Stimulated activated effector memory CD8-positive, alpha-beta T cell treated with anti-CD3 and anti-CD28 coated beads, Interleukin-12 subunit alpha, Interleukin-12 subunit beta, amount 100 ng/mL, for 72 hours (primary cell): Measurements from ENCODE around the gene CST9L.
A peak's percentile ranks its signal among the peaks of the same experiment; 100 is the strongest.

Experiments used
- ATAC-seq: fragments of 150-1000 bp; cut with Tn5 transposase; 2 replicates; pipeline ENCODE4 v1.10.0; 2021
- DNase-seq, 2 donors: peaks; one replicate each; pipeline ENCODE4 v3.0.0; 2021 to 2022; ENCODE audit warnings: low spot score in 2 of 2
- H3K27ac Mint-ChIP-seq: one replicate; pipeline ENCODE4 v1.8.0; 2022; ENCODE audit warnings: mild to moderate bottlenecking, mixed read lengths
- H3K36me3 Mint-ChIP-seq: one replicate; pipeline ENCODE4 v1.8.0; 2022; ENCODE audit warnings: mild to moderate bottlenecking, mixed read lengths
- H3K4me1 Mint-ChIP-seq: one replicate; pipeline ENCODE4 v1.8.0; 2022; ENCODE audit warnings: mixed read lengths
- H3K4me3 Mint-ChIP-seq: one replicate; pipeline ENCODE4 v1.8.0; 2022; ENCODE audit warnings: mild to moderate bottlenecking, mixed read lengths
- H3K9me3 Mint-ChIP-seq: one replicate; pipeline ENCODE4 v1.8.0; 2022; ENCODE audit warnings: mixed read lengths

CST9L gene

DNA sequence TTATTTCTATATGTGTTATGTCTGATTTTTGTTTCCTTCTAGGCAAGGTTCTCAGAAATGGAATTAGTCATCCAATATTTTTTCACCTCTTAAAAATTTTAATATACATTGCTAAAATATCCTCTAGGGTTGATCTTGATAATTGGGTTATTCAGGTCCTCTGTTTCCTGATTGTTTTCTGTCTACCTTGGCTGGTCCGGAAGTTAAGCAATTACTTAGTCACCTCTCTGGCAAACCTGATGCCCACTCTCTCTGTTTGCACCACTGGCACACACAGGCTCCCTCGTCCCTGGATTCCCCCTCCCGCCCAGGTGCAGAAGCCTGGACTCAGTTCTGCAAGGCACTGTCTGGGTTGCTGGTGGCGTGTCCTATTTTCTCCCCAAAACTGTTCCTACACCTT is 27.7 kb downstream of the CST9L start:
- H3K36me3 Mint-ChIP-seq = no peaks in the 10 kb centered on the region
- DNase-seq = no peak
- no peaks in the 10 kb centered on the region for H3K4me1 Mint-ChIP-seq
- no peak overlapping the region for H3K27ac Mint-ChIP-seq
- H3K9me3 Mint-ChIP-seq = no peaks in the 10 kb centered on the region
- no peak overlapping the region for H3K4me3 Mint-ChIP-seq
- ATAC-seq = no peak

DNA sequence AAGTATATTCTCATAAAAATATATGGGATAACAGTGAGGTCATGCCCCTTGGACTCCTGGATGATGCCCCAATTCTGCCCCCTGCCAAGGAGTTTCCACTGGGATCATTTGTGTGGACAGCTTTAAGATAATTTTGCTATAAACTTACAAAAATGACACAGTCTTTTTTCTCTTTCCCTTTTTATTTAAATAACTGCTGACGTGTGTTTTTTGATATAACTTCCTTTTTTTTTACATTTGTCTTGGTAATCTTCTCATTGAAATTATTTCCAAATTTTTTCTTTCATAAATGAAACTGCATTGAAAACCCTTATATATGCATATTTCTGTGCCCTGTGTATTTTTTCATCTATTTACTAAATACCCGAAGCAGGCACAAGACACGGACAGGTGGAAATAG is 31.3 kb downstream of the CST9L start:
- ATAC-seq (no peak), DNase-seq (no peak)
- Mint-ChIP-seq H3K27ac (no peak overlapping the region), H3K9me3 (peaks cover 3% of the 10 kb centered on the region), H3K4me3 (no peak overlapping the region), H3K36me3 (no peaks in the 10 kb centered on the region), H3K4me1 (peaks cover 7% of the 10 kb centered on the region)

DNA sequence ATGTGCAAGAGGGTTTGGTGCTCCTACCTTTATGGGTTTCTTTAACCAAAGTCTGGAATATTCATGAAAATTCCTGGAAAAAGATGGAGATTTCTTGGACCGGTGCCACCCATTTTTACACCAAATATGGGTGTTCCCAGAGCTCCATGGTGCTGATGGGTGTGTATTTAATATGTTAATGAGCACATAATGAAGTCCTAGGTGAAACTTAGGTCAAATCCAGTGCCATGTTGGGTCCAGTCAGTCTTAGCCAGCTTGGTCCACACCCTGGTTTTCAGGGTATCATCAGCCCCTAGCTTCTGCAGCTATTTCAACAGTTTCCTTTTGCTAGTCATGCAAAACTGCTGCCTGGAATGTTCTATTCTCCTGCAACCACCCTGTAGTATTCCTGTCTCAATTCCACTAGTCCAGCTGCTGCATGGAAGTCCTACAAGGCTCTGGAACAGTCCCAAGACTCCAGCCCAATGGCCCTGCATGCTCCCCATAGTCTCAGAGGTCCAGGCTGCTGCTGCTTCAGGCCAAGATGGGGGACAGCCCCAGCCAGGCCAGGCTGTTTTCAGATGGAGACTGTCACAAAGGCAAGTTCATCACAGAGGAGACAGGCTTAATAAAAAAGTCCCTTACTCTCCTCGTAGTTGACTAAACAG is 31.8 kb downstream of the CST9L start:
- no peaks in the 10 kb centered on the region for H3K36me3 Mint-ChIP-seq
- ATAC-seq (no peak), DNase-seq (no peak)
- peaks cover 3% of the 10 kb centered on the region for H3K9me3 Mint-ChIP-seq
- no peak overlapping the region for H3K4me3 Mint-ChIP-seq
- no peak overlapping the region for H3K27ac Mint-ChIP-seq
- H3K4me1 Mint-ChIP-seq = peaks cover 10% of the 10 kb centered on the region

DNA sequence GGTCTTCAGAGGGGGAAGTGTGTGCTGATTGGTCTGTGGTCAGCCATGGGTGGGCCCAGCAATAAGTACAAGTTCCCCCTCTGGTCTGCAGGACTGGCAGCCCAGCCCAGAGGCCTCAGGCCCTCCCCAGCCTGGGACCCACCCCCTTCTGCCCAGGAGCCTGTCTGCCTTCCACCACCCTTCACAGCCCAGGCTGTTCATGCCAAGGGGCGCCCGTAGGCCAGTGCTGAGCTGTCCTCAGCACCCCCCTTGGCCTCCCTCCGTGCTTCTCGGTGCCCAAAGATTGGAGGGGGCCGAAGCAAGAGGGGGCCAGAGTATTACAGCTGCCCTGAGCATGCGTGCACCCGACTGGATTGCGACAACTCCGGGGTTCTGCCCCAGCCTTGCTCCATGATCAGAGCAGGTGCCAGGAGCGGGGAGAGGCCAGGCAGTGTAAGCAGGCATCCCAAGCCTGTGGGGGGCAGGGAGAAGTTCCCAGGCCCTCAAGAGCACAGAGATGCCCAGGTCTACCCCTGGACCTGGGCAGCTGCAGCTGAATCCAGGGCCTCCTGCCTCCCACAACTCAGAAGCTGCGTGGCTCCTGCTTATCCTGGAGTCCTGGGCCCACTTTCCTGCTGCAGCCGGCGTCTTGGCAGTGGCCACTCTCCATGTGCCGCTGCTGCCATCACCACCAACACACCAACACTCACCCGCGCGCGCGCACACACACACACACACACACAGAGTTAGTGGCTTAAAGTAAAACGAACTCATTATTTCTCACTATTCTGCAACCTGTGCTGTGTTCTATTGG is 33.3 kb downstream of the CST9L start:
- ATAC-seq (no peak), DNase-seq (no peak)
- H3K36me3 Mint-ChIP-seq = no peaks in the 10 kb centered on the region
- no peak overlapping the region for H3K4me3 Mint-ChIP-seq
- H3K27ac Mint-ChIP-seq = no peak overlapping the region
- peaks cover 19% of the 10 kb centered on the region for H3K4me1 Mint-ChIP-seq
- peaks cover 6% of the 10 kb centered on the region for H3K9me3 Mint-ChIP-seq

DNA sequence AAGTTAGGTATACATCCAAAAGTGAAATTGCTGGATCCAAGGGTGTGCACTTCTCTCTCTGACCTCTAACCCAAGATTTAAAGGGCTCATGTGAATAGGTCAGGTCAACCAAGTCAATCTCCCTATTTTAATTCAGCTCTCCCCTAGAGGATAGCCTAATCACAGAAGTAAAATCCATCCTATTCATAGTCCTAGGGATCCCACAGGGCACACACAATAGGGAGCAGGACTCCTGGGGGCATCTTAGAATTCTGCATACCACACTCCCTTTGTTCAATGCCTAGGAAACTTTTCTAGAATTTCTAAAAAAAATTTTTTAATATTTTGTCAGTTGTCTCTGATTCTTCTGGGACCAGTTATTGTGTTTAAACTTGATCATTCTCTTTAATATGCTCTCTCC is 35.1 kb downstream of the CST9L start:
- ATAC-seq (no peak), DNase-seq (no peak)
- Mint-ChIP-seq H3K36me3 (peaks cover 4% of the 10 kb centered on the region), H3K9me3 (peaks cover 14% of the 10 kb centered on the region), H3K4me1 (peaks cover 25% of the 10 kb centered on the region), H3K27ac (no peak overlapping the region), H3K4me3 (no peak overlapping the region)

DNA sequence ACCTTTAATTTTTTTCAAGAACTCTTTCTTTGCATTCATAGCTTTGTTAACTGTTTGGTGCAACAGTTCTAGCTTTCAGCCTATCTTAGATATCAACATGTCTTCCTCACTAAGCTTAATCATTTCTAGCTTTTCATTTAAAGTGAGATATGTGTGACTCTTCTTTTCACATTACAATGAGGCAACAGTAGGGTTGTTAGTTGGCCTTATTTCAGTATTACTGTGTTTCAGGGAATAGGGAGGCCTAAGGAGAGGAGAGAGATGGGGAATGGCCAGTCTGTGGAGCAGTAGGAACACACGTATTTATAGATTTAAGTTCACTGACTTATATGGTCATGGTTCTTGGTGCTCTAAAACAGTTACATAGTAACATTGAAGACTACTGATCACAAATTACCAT is 35.8 kb downstream of the CST9L start:
- Mint-ChIP-seq H3K27ac (peak overlapping the region; percentile 67), H3K4me3 (peak overlapping the region; percentile 24), H3K4me1 (peaks cover 25% of the 10 kb centered on the region), H3K36me3 (peaks cover 4% of the 10 kb centered on the region), H3K9me3 (peaks cover 16% of the 10 kb centered on the region)
- ATAC-seq = peak; percentile 73
- DNase-seq = no peak

DNA sequence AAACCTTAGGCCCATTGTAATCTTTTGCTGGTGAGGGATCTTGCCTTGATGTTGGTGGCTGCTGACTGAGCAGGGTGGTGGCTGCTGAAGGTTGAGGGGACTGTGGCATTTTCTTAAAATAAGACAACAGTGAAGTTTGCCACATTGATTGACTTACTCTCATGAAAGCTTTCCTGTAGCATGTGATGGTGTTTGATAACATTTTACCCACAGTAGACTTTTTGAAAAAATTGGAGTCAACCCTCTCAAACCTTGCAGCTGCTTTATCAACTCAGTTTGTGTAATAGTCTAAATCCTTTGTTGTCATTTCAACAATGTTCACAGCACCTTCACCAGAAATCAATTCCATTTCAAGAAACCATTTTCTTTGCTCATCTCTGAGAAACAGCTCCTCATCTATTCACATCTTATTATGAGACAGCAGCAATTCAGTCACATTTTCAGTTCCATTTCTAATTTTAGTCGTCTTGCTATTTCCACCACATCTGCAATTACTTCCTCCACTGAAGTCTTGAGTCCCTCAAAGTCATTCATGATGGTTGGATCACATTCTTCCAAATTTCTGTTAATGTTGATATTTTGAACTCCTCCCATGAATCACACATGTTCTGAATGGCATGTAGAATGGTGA is 37.2 kb downstream of the CST9L start:
- H3K36me3 Mint-ChIP-seq = peaks cover 4% of the 10 kb centered on the region
- H3K27ac Mint-ChIP-seq = no peak overlapping the region
- peaks cover 16% of the 10 kb centered on the region for H3K9me3 Mint-ChIP-seq
- H3K4me3 Mint-ChIP-seq = no peak overlapping the region
- DNase-seq (no peak), ATAC-seq (peak; percentile 64)
- peaks cover 25% of the 10 kb centered on the region for H3K4me1 Mint-ChIP-seq

DNA sequence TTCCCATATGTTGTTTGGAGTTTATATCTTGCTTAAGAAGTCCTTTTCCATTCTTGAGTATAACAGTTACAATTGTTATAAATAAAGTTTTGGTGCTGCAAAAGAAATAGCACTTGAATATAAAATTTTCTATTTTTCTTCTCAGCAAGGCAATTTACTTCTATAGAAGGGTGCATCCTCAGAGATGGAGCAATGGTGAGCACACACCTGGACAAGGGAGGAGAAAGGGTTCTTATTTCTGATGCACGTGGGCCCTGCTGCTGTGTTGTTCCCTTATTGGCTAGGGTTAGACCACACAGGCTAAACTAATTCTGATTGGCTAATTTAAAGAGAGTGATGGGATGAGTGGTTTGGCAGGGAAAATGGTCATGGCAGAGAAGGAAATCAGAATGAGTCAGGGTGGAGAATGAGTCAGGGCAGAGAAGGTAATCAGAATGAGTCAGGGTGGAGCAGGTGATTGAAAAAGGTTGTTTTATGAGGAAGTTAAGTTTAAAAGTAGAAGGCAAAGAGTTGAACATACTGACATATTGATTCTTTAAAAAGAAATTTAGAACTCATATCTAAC is 39.3 kb downstream of the CST9L start:
- Mint-ChIP-seq H3K9me3 (peaks cover 16% of the 10 kb centered on the region), H3K4me3 (no peak overlapping the region), H3K36me3 (peaks cover 4% of the 10 kb centered on the region), H3K4me1 (peaks cover 25% of the 10 kb centered on the region), H3K27ac (no peak overlapping the region)
- no peak for ATAC-seq
- no peak for DNase-seq

DNA sequence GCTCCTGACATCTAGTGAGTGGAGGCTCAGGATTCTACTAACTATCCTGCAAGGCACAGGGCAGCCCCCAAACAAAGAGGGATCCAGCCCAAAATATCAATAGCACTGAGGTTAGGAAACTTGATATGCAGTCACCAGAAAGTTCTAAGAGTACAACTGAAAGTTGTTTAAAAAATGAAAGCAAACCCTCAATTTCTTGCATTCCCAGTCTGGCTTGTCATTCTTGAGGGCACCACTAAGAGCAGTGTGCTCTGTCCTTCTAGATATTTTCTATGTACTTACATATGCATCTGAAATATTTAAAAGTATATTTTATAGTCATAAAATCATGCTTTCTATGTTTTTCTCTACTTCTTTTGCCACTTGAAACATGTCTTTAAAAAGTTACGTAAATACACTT is 41.4 kb downstream of the CST9L start:
- Mint-ChIP-seq H3K4me3 (no peak overlapping the region), H3K27ac (no peak overlapping the region), H3K9me3 (peaks cover 14% of the 10 kb centered on the region), H3K36me3 (peaks cover 4% of the 10 kb centered on the region), H3K4me1 (peaks cover 18% of the 10 kb centered on the region)
- ATAC-seq (no peak), DNase-seq (no peak)

DNA sequence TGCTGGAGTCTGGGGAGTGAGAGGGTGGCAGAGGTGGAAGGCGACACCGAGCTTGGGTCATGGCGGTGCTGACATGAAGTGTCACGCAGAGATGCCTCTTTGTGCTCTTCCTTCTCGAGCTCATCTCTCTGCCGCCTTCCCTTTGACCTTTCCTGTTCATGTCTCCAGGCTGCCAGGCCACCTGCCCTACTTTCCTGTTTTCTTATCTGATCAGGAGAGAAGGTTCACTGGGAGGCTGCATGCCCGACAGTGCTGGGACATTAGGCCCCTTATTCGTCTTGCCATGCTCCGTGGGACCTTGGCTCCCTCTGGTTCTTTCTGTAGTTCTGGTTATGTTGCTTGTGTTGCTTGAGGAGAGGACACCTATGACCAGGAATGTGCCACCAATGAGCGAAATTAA is 44.1 kb downstream of the CST9L start:
- Mint-ChIP-seq H3K27ac (no peak overlapping the region), H3K4me3 (no peak overlapping the region), H3K9me3 (peaks cover 10% of the 10 kb centered on the region), H3K36me3 (peaks cover 4% of the 10 kb centered on the region), H3K4me1 (peaks cover 4% of the 10 kb centered on the region)
- DNase-seq = no peak
- ATAC-seq = no peak

DNA sequence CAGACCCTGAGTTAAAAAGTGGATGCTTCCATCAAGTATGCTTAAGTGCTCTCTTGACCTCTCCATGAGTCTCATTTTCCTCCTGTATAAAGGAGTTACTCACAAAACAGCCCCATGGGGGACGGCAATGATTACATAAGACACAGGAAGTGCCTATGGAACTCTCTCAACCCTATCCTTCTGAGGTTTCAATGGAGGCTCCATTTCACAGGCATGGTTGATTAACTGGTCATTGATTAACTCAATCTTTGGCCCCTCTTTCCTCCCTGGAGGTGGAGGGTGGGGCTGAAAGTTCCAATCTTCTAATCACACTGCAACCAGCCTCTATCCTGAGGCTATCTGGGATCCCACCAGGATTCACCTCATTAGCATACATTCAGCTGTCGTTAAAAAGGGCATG is 48.1 kb downstream of the CST9L start:
- DNase-seq = no peak
- no peak for ATAC-seq
- Mint-ChIP-seq H3K4me1 (no peaks in the 10 kb centered on the region), H3K9me3 (no peaks in the 10 kb centered on the region), H3K4me3 (no peak overlapping the region), H3K27ac (no peak overlapping the region), H3K36me3 (no peaks in the 10 kb centered on the region)

DNA sequence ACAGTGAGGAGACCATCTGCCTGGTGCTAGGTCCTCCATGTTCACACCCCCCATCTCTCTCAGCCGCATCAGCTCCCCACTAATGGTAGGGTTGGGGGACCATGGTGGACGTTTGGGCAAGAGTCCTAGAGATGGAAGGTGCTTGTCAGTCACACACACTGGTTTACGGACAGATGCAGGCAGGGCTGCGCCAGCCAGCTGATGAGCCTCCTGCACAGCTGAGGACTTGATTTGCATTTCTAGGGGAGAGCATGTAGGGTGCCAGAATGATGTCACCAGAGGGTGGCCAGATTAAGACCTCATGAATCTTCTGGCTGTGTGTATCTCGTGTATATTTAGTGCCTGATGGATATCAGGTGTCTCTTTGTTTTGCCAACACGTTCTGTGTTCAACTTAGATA is 48.7 kb downstream of the CST9L start:
- ATAC-seq = no peak
- Mint-ChIP-seq H3K9me3 (no peaks in the 10 kb centered on the region), H3K27ac (no peak overlapping the region), H3K4me3 (no peak overlapping the region), H3K4me1 (no peaks in the 10 kb centered on the region), H3K36me3 (no peaks in the 10 kb centered on the region)
- no peak for DNase-seq

DNA sequence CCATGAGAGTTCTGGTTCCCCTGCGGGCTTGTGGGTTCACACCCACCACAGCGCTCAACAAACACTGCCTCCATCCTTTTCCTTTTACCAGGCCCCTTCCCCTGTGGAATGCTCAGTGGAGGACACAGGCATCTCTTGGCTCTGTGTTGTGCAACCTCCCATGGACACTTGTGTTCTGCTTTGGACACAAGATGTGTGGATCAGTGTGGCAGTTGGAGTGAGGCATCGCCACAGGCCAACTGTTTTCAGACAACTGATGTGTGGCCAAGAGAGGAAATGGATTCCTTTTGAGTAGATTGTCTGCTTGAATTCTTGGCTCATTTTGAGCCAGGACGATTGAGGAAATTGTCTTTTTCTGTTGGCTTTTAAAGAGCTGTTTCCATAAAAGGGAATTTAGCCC is 50.6 kb downstream of the CST9L start:
- no peak overlapping the region for H3K27ac Mint-ChIP-seq
- no peak overlapping the region for H3K4me3 Mint-ChIP-seq
- no peaks in the 10 kb centered on the region for H3K36me3 Mint-ChIP-seq
- ATAC-seq (no peak), DNase-seq (no peak)
- H3K4me1 Mint-ChIP-seq = no peaks in the 10 kb centered on the region
- no peaks in the 10 kb centered on the region for H3K9me3 Mint-ChIP-seq

DNA sequence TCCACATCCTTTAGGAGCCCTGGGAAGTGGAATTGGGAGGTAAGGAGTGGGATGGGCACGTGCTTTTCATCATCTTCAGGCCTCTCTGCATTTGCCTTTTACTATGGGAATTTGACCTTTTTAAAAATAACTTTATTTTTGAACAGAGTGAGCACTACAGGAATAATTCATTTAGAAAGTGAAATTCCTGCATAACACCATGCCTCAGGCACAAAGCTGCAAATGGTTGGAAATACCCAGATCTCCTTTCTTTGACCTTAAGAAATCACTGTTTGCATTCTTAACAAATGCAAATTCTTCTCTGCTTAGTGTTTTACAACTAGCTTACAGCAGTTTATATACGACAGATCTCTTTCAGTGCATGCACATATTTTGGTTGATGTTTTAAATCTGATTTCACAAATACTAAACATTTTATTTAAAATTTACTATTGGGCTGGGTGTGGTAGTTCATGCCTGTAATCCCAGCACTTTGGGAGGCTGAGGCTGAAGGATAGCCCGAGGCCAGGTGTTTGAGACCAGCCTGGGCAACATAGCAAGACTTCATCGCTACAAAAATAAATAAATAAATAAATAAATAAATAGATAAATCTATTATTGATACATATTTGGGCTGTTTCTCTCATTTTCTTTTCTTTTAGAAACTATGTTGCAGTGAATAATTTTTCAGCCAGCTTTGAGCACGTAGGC is 52.9 kb downstream of the CST9L start:
- DNase-seq (no peak), ATAC-seq (no peak)
- Mint-ChIP-seq H3K4me3 (no peak overlapping the region), H3K4me1 (no peaks in the 10 kb centered on the region), H3K27ac (no peak overlapping the region), H3K9me3 (no peaks in the 10 kb centered on the region), H3K36me3 (no peaks in the 10 kb centered on the region)

DNA sequence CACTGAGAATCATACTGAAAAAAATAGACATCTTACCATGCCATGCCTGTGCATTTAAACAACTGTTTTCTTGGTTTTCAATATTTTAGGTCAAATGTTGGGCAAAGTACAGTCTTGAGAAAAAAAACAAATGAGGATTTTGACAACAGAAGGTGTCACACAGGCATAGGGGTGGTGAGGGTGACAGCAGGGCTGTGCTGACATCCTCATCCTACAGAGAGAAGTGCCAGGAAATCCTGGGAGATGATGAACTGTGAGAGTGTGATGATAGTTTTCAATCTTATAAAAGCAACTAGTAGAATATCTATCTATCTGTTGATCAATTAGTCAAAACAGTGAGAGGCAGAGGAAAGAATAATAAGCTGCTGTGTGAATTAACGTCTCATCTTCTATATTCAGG is 53.4 kb downstream of the CST9L start:
- H3K36me3 Mint-ChIP-seq = no peaks in the 10 kb centered on the region
- H3K27ac Mint-ChIP-seq = no peak overlapping the region
- ATAC-seq (no peak), DNase-seq (no peak)
- H3K9me3 Mint-ChIP-seq = no peaks in the 10 kb centered on the region
- H3K4me3 Mint-ChIP-seq = no peak overlapping the region
- H3K4me1 Mint-ChIP-seq = no peaks in the 10 kb centered on the region
